ENCODE measurements around the gene RNASE8.

Gene RNASE8

GRCh38 chr14:21095430-21096205 is 38.0 kb downstream of the RNASE8 start:
- TF ChIP-seq PAX5 (IDR thresholded peaks at IDR 0.05; ENCODE audit: insufficient read depth, low read length, severe bottlenecking) (no peak), POLR2AphosphoS5 (IDR thresholded peaks at IDR 0.05; ENCODE audit: low read depth, low read length) (no peak), TAF1 (IDR thresholded peaks at IDR 0.05; ENCODE audit: low read depth, low read length) (no peak), POLR2A (IDR thresholded peaks at IDR 0.05; ENCODE audit: low read depth, low read length) (no peak), SPI1 (IDR thresholded peaks at IDR 0.05; ENCODE audit: low read depth, low read length) (no peak), POU2F2 (IDR thresholded peaks at IDR 0.05; ENCODE audit: low read depth, low read length) (no peak)
- no peak for FAIRE-seq
- DNase-seq (ENCODE audit: insufficient read length, low spot score): no peak

DNA sequence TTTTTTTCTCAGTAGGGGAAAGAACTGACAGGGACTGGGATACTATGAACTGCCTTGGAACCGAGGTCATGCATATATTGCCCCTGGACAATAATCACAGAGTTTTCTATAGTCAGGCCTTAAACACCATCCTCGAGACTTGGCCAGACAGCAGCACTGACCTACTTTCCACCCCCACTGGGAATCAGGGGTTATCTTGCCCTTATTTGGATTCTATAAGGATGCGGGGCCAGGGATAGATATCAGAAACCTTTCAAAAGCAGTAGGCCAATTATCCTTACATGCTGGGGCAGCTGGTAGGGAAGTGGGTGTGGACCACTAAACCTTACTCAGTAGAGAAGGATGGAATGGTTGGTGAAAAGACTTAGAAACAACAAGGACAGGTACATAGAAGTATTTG is 38.8 kb downstream of the RNASE8 start:
- no peak for DNase-seq (ENCODE audit: insufficient read length, low spot score)

GRCh38 chr14:21096978-21097635 is 39.5 kb downstream of the RNASE8 start:
- no peak for TF ChIP-seq SPI1 (IDR thresholded peaks at IDR 0.05; ENCODE audit: low read depth, low read length)
- TF ChIP-seq POLR2AphosphoS5 (IDR thresholded peaks at IDR 0.05; ENCODE audit: low read depth, low read length): no peak
- no peak for TF ChIP-seq POLR2A (IDR thresholded peaks at IDR 0.05; ENCODE audit: low read depth, low read length)
- no peak for TF ChIP-seq TAF1 (IDR thresholded peaks at IDR 0.05; ENCODE audit: low read depth, low read length)
- no peak for TF ChIP-seq PAX5 (IDR thresholded peaks at IDR 0.05; ENCODE audit: insufficient read depth, low read length, severe bottlenecking)
- TF ChIP-seq POU2F2 (IDR thresholded peaks at IDR 0.05; ENCODE audit: low read depth, low read length): no peak
- FAIRE-seq: no peak

More for the DNA sequence above, 38.8 kb downstream of the RNASE8 start:
- no peak for FAIRE-seq
- no peak for TF ChIP-seq SPI1 (IDR thresholded peaks at IDR 0.05; ENCODE audit: low read depth, low read length)
- TF ChIP-seq PAX5 (IDR thresholded peaks at IDR 0.05; ENCODE audit: insufficient read depth, low read length, severe bottlenecking): no peak
- TF ChIP-seq POLR2AphosphoS5 (IDR thresholded peaks at IDR 0.05; ENCODE audit: low read depth, low read length): no peak
- TF ChIP-seq TAF1 (IDR thresholded peaks at IDR 0.05; ENCODE audit: low read depth, low read length): no peak
- TF ChIP-seq POLR2A (IDR thresholded peaks at IDR 0.05; ENCODE audit: low read depth, low read length): no peak
- no peak for TF ChIP-seq POU2F2 (IDR thresholded peaks at IDR 0.05; ENCODE audit: low read depth, low read length)

DNA sequence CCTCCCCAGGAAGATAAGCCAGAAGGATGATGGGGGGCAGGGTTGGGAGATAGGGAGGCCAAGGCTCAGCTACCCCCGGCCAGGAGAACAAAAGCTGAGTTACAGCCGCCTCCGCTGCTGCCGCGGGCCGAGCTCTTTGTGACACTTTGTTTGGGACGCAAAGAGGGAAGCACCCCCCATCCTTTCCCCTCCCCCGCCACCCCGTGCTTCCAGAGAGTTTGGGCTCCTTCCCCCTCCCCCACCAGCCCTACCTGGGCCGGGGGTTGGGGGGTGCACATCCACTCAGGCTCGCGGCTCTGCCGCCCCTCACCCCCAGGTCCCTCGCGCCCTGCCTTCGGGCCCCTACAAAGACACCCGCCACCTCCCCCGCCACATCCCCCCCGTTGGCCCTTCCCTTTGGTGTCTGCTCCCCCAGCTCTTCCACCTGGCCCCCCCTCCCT is 40.0 kb downstream of the RNASE8 start:
- TF ChIP-seq POLR2AphosphoS5 (IDR thresholded peaks at IDR 0.05; ENCODE audit: low read depth, low read length) (no peak), PAX5 (IDR thresholded peaks at IDR 0.05; ENCODE audit: insufficient read depth, low read length, severe bottlenecking) (no peak), TAF1 (IDR thresholded peaks at IDR 0.05; ENCODE audit: low read depth, low read length) (no peak), SPI1 (IDR thresholded peaks at IDR 0.05; ENCODE audit: low read depth, low read length) (no peak), POU2F2 (IDR thresholded peaks at IDR 0.05; ENCODE audit: low read depth, low read length) (no peak), POLR2A (IDR thresholded peaks at IDR 0.05; ENCODE audit: low read depth, low read length) (no peak)
- FAIRE-seq (no peak), DNase-seq (ENCODE audit: insufficient read length, low spot score) (no peak)

More at GRCh38 chr14:21096978-21097635, 39.5 kb downstream of the RNASE8 start:
- no peak for DNase-seq (ENCODE audit: insufficient read length, low spot score)

- TF ChIP-seq TAF1 (IDR thresholded peaks at IDR 0.05; ENCODE audit: low read depth, low read length): no peak
- DNase-seq (ENCODE audit: insufficient read length, low spot score): no peak
- no peak for FAIRE-seq
Measured at GRCh38 chr14:21098076-21098891, 40.7 kb downstream of the RNASE8 start, which contains the start of gene ZNF219. TSS of gene ZNF219 (minus strand) at chr14:21098655. CDS start at chr14:21093591, 5,064 bp downstream.

GRCh38 chr14:21098892-21099595 is 41.4 kb downstream of the RNASE8 start:
- TF ChIP-seq TAF1 (IDR thresholded peaks at IDR 0.05; ENCODE audit: low read depth, low read length) (no peak), POLR2A (IDR thresholded peaks at IDR 0.05; ENCODE audit: low read depth, low read length) (no peak), PAX5 (IDR thresholded peaks at IDR 0.05; ENCODE audit: insufficient read depth, low read length, severe bottlenecking) (no peak), POU2F2 (IDR thresholded peaks at IDR 0.05; ENCODE audit: low read depth, low read length) (no peak), POLR2AphosphoS5 (IDR thresholded peaks at IDR 0.05; ENCODE audit: low read depth, low read length) (no peak), SPI1 (IDR thresholded peaks at IDR 0.05; ENCODE audit: low read depth, low read length) (no peak)
- DNase-seq (ENCODE audit: insufficient read length, low spot score) (no peak), FAIRE-seq (no peak)

DNA sequence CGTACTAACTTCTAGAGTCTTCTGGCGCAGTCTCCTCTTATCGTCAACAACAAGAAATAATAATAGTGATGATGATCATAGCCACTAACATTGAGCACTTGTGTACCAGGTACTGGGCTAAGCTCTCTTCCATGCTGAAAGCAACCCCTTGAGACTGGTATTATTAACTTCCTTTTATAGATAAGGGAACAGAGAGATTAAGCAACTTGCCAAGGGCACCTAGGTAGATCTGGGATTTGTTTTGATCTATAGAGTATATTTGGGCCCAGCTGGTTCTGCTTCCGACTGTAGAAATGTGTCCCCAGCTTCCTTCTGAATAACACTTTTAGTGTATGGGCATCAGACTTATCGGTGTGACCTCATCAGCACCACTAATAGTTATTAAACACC is 42.0 kb downstream of the RNASE8 start:
- no peak for DNase-seq (ENCODE audit: insufficient read length, low spot score)
- TF ChIP-seq SPI1 (IDR thresholded peaks at IDR 0.05; ENCODE audit: low read depth, low read length) (no peak), POLR2A (IDR thresholded peaks at IDR 0.05; ENCODE audit: low read depth, low read length) (no peak), PAX5 (IDR thresholded peaks at IDR 0.05; ENCODE audit: insufficient read depth, low read length, severe bottlenecking) (no peak), POLR2AphosphoS5 (IDR thresholded peaks at IDR 0.05; ENCODE audit: low read depth, low read length) (no peak), TAF1 (IDR thresholded peaks at IDR 0.05; ENCODE audit: low read depth, low read length) (no peak), POU2F2 (IDR thresholded peaks at IDR 0.05; ENCODE audit: low read depth, low read length) (no peak)
- FAIRE-seq: no peak

DNA sequence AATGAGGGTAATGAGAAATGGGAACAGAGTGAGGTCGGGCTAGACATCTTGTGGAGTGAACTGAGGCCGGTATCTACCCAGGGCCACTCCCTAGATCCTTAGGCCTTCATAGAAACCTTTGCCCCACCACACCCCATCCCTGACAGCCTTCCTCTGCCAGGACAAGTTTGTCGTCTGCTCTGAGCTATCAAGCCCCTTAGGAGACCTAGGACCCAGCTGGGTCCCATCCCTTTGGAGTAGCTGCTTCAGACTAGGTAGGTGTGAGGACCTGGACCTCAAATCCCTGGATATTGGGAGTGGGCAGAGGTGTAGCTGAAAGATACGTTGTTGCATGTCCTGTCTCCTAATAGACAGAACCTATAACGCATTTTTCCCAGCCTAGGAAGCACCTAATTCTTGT is 43.3 kb downstream of the RNASE8 start, which contains the start of gene TMEM253:
Gene TMEM253 (plus strand): TSS at position 136 of the 400 bp plus-strand sequence. CDS start 278 bp downstream, outside the sequence.
- DNase-seq (ENCODE audit: insufficient read length, low spot score) (no peak), FAIRE-seq (no peak)
- TF ChIP-seq SPI1 (IDR thresholded peaks at IDR 0.05; ENCODE audit: low read depth, low read length) (no peak), PAX5 (IDR thresholded peaks at IDR 0.05; ENCODE audit: insufficient read depth, low read length, severe bottlenecking) (no peak), TAF1 (IDR thresholded peaks at IDR 0.05; ENCODE audit: low read depth, low read length) (no peak), POLR2AphosphoS5 (IDR thresholded peaks at IDR 0.05; ENCODE audit: low read depth, low read length) (no peak), POU2F2 (IDR thresholded peaks at IDR 0.05; ENCODE audit: low read depth, low read length) (no peak), POLR2A (IDR thresholded peaks at IDR 0.05; ENCODE audit: low read depth, low read length) (no peak)

All from GM12891 (cell line).